ENCODE results near the gene SLC51A.

GRCh38 chr3:196214783-196215441 lies 1.4 kb upstream of the SLC51A start:
- no peak for TF ChIP-seq FOXK1 (CRISPR knock-in tag; IDR thresholded peaks at IDR 0.05)
- TF ChIP-seq TP53 (CRISPR knock-in tag; IDR thresholded peaks at IDR 0.05), result no peak
- no peak for TF ChIP-seq CTCF (IDR thresholded peaks at IDR 0.05)
- TF ChIP-seq AR (CRISPR knock-in tag; IDR thresholded peaks at IDR 0.05), result no peak
- TF ChIP-seq CREB1 (CRISPR knock-in tag; IDR thresholded peaks at IDR 0.05), result no peak
